Measurements from ENCODE around the gene SEZ6L2.

DNA sequence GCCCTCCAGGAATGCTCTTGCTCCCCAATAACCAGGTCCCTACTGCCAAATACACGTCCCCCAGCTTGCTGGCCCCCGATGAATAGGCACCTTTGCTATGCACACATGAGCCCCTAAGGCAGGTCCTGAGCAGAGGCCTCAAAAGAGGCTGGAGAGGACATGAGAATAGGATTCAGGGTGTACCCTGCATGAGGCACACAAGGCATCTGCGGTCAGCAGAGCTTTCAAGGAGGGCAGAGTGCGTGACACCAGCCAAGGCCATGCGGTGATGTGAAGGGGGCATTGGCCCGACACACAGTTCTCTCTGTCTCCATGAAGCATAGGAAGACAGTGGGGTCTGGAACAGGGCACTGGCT lies 6.9 kb downstream of the SEZ6L2 start:
- TF ChIP-seq, protein P1, sequence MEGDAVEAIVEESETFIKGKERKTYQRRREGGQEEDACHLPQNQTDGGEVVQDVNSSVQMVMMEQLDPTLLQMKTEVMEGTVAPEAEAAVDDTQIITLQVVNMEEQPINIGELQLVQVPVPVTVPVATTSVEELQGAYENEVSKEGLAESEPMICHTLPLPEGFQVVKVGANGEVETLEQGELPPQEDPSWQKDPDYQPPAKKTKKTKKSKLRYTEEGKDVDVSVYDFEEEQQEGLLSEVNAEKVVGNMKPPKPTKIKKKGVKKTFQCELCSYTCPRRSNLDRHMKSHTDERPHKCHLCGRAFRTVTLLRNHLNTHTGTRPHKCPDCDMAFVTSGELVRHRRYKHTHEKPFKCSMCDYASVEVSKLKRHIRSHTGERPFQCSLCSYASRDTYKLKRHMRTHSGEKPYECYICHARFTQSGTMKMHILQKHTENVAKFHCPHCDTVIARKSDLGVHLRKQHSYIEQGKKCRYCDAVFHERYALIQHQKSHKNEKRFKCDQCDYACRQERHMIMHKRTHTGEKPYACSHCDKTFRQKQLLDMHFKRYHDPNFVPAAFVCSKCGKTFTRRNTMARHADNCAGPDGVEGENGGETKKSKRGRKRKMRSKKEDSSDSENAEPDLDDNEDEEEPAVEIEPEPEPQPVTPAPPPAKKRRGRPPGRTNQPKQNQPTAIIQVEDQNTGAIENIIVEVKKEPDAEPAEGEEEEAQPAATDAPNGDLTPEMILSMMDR (IDR thresholded peaks at IDR 0.05 in 2 of 3, conservative IDR thresholded peaks at IDR 0.05 in 1 of 3; ENCODE audit: insufficient read depth in 2 of 3, low read depth in 1 of 3, low read length in 3 of 3), result no peak
- TF ChIP-seq JUND (IDR thresholded peaks at IDR 0.05; ENCODE audit: borderline replicate concordance, low read depth, low read length) (no peak), JUND (tag; IDR thresholded peaks at IDR 0.05; ENCODE audit: borderline replicate concordance, low read depth, low read length) (no peak), TCF7 (IDR thresholded peaks at IDR 0.05; ENCODE audit: borderline replicate concordance) (no peak), ADNP (tag; IDR thresholded peaks at IDR 0.05) (no peak), FOXK1 (CRISPR knock-in tag; IDR thresholded peaks at IDR 0.05; ENCODE audit: borderline replicate concordance) (no peak), FOXK2 (conservative IDR thresholded peaks at IDR 0.05 in 1 of 2, IDR thresholded peaks at IDR 0.05 in 1 of 2; ENCODE audit: low read depth in 2 of 2) (no peak), CEBPB (tag; IDR thresholded peaks at IDR 0.05) (no peak), ZNF445 (CRISPR knock-in tag; IDR thresholded peaks at IDR 0.05; ENCODE audit: low read depth) (no peak)
- TF ChIP-seq, protein P2, sequence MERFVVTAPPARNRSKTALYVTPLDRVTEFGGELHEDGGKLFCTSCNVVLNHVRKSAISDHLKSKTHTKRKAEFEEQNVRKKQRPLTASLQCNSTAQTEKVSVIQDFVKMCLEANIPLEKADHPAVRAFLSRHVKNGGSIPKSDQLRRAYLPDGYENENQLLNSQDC (CRISPR knock-in tag; IDR thresholded peaks at IDR 0.05), result no peak
- TF ChIP-seq, protein P3, sequence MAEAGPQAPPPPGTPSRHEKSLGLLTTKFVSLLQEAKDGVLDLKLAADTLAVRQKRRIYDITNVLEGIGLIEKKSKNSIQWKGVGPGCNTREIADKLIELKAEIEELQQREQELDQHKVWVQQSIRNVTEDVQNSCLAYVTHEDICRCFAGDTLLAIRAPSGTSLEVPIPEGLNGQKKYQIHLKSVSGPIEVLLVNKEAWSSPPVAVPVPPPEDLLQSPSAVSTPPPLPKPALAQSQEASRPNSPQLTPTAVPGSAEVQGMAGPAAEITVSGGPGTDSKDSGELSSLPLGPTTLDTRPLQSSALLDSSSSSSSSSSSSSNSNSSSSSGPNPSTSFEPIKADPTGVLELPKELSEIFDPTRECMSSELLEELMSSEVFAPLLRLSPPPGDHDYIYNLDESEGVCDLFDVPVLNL (CRISPR knock-in tag; IDR thresholded peaks at IDR 0.05; ENCODE audit: low read depth), result no peak

Measured in K562 (cell line).